Upper lobe of right lung (tissue), 1 donor: Measurements from ENCODE around the gene PCCA. TPM values are rescaled to one million over a fixed set of nuclear protein-coding genes. Genes with fewer than 3 reads are reported as not detected.

ENCODE experiments used
- ATAC-seq: fragments of 200-7000 bp; cut with Tn5 transposase; one replicate; pipeline ENCODE4 v1.9.1; 2020; ENCODE audit warnings: mild to moderate bottlenecking, moderate library complexity
- DNase-seq: peaks from one replicate; pipeline ENCODE4 v3.0.0-alpha.2; 2020
- H3K27ac ChIP-seq: fragments of 200-600 bp; one replicate; pipeline ENCODE4 v1.8.0; 2022
- H3K27me3 ChIP-seq: fragments of 200-600 bp; one replicate; pipeline ENCODE4 v1.8.0; 2022; ENCODE audit warnings: mild to moderate bottlenecking
- H3K36me3 ChIP-seq: fragments of 200-600 bp; one replicate; pipeline ENCODE4 v1.8.0; 2022
- H3K4me1 ChIP-seq: fragments of 200-600 bp; one replicate; pipeline ENCODE4 v1.8.0; 2022
- H3K4me3 ChIP-seq: fragments of 200-600 bp; one replicate; pipeline ENCODE4 v1.8.0; 2022; ENCODE audit warnings: mild to moderate bottlenecking
- H3K9me3 ChIP-seq: fragments of 200-600 bp; one replicate; pipeline ENCODE4 v1.8.0; 2022
- CTCF ChIP-seq: fragments of 200-600 bp; IDR thresholded peaks from one replicate; pipeline ENCODE4 v1.8.0; 2022; ENCODE audit warnings: antibody characterized with exemption
- intact Hi-C: fragments of 100-400 bp; cut with DNase I; formaldehyde crosslinking; loops from one replicate; pipeline ENCODE4 v1.11.0; 2022
- total RNA-seq: library from RNA; stranded (reverse); fragmentation: NEBNext Ultra II Directional; extraction: Animal tissue kit (Norgen Biotek cat#: 25700); gene quantifications from one replicate; pipeline ENCODE4 v1.2.1, GENCODE V29; 2021
- donor health status: DM: no; HTN: yes; CAD: no; lungs with severe emphysema.

The PCCA gene
- total RNA-seq, 1 donor from 2014 or later = 34.7 TPM

GRCh38 chr13:100291624-100292023 is 202.7 kb downstream of the PCCA start:
- Histone ChIP-seq H3K27ac (no peak overlapping the region), H3K4me1 (no peaks in the 10 kb centered on the region), H3K9me3 (no peaks in the 10 kb centered on the region), H3K27me3 (no peaks in the 10 kb centered on the region), H3K4me3 (no peak overlapping the region), H3K36me3 (no peaks in the 10 kb centered on the region)
- intact Hi-C loops = no loop called here
- TF ChIP-seq CTCF = no peak
- ATAC-seq = no peak
- no peak for DNase-seq

- Histone ChIP-seq H3K36me3 (no peaks in the 10 kb centered on the region), H3K9me3 (no peaks in the 10 kb centered on the region), H3K4me3 (no peak overlapping the region), H3K27ac (no peak overlapping the region), H3K27me3 (no peaks in the 10 kb centered on the region), H3K4me1 (no peaks in the 10 kb centered on the region)
- intact Hi-C loops = no loop called here
- no peak for TF ChIP-seq CTCF
- ATAC-seq (no peak), DNase-seq (no peak)
Observed at GRCh38 chr13:100297413-100297812, 208.5 kb downstream of the PCCA start.

- Histone ChIP-seq H3K27ac (no peak overlapping the region), H3K9me3 (no peaks in the 10 kb centered on the region)
- ATAC-seq = no peak
Observed at GRCh38 chr13:100298116-100298681, 209.3 kb downstream of the PCCA start.

GRCh38 chr13:100298691-100299090 is 209.8 kb downstream of the PCCA start:
- Histone ChIP-seq H3K27me3 (no peaks in the 10 kb centered on the region), H3K4me3 (no peak overlapping the region), H3K4me1 (no peaks in the 10 kb centered on the region), H3K27ac (no peak overlapping the region), H3K9me3 (no peaks in the 10 kb centered on the region), H3K36me3 (peaks cover 3% of the 10 kb centered on the region)
- TF ChIP-seq CTCF = no peak
- ATAC-seq = no peak
- no peak for DNase-seq
- intact Hi-C loops = no loop called here

More at GRCh38 chr13:100298116-100298681, 209.3 kb downstream of the PCCA start:
- no peak for TF ChIP-seq CTCF
- H3K27me3 ChIP-seq = no peaks in the 10 kb centered on the region
- DNase-seq = no peak
- intact Hi-C loops = no loop called here
- H3K4me3 ChIP-seq = no peak overlapping the region
- no peaks in the 10 kb centered on the region for H3K4me1 ChIP-seq
- H3K36me3 ChIP-seq = no peaks in the 10 kb centered on the region

GRCh38 chr13:100300243-100300642 is 211.3 kb downstream of the PCCA start:
- TF ChIP-seq CTCF = no peak
- Histone ChIP-seq H3K27ac (no peak overlapping the region), H3K9me3 (no peaks in the 10 kb centered on the region), H3K27me3 (no peaks in the 10 kb centered on the region), H3K4me3 (no peak overlapping the region), H3K4me1 (no peaks in the 10 kb centered on the region), H3K36me3 (peaks cover 9% of the 10 kb centered on the region)
- no peak for ATAC-seq
- intact Hi-C loops = no loop called here
- DNase-seq = no peak

GRCh38 chr13:100300708-100301107 is 211.8 kb downstream of the PCCA start:
- DNase-seq = no peak
- ATAC-seq = no peak
- TF ChIP-seq CTCF = no peak
- intact Hi-C loops = no loop called here
- Histone ChIP-seq H3K4me1 (no peaks in the 10 kb centered on the region), H3K27me3 (no peaks in the 10 kb centered on the region), H3K36me3 (peaks cover 9% of the 10 kb centered on the region), H3K4me3 (no peak overlapping the region), H3K27ac (no peak overlapping the region), H3K9me3 (no peaks in the 10 kb centered on the region)
